ENCODE data around the gene C16orf90. TPM values are rescaled to one million over a fixed set of nuclear protein-coding genes. Genes with fewer than 3 reads are reported as not detected.

Gene C16orf90
- total RNA-seq, 4 donors from 2014 or later = not detected

- WGBS, 2 donors = 24 to 56% methylated on average over 3 of the region's 3 CpGs
- H3K9me3 ChIP-seq = no peaks in the 10 kb centered on the region
- TF ChIP-seq POLR2A (IDR thresholded peaks at IDR 0.05) = no peak
- no peak for TF ChIP-seq CTCF (IDR thresholded peaks at IDR 0.05)
- intact Hi-C loops (cut with DNase I) = no loop called here
- H3K4me1 ChIP-seq = peaks cover 0 to 19% (median 0%) of the 10 kb centered on the region in 3 donors
- peaks cover 0 to 80% (median 4%) of the 10 kb centered on the region in 3 donors for H3K36me3 ChIP-seq
- H3K4me3 ChIP-seq = no peak overlapping the region
- no peak for DNase-seq
- H3K27me3 ChIP-seq = no peaks in the 10 kb centered on the region
- peak overlapping the region in 1 of 4 donors; percentile 15 for H3K27ac ChIP-seq
Measured at GRCh38 chr16:3536271-3536731, 41.0 kb upstream of the C16orf90 start.

- H3K4me3 ChIP-seq = no peak overlapping the region
- 94 to 95% methylated on average over 10 of the region's 10 CpGs for WGBS, 2 donors
- TF ChIP-seq POLR2A (IDR thresholded peaks at IDR 0.05) (no peak), CTCF (IDR thresholded peaks at IDR 0.05) (no peak)
- H3K4me1 ChIP-seq = peaks cover 0 to 19% (median 0%) of the 10 kb centered on the region in 3 donors
- H3K27ac ChIP-seq = no peak overlapping the region
- no peaks in the 10 kb centered on the region for H3K27me3 ChIP-seq
- H3K36me3 ChIP-seq = peaks cover 0 to 73% (median 10%) of the 10 kb centered on the region in 3 donors
- intact Hi-C loops (cut with DNase I) = no loop called here
- DNase-seq = no peak
- no peaks in the 10 kb centered on the region for H3K9me3 ChIP-seq
Measured at GRCh38 chr16:3534126-3534525, 38.8 kb upstream of the C16orf90 start.

- Histone ChIP-seq H3K4me3 (no peak overlapping the region), H3K27ac (no peak overlapping the region), H3K27me3 (no peaks in the 10 kb centered on the region), H3K9me3 (no peaks in the 10 kb centered on the region), H3K4me1 (peaks cover 0 to 19% (median 0%) of the 10 kb centered on the region in 3 donors), H3K36me3 (peaks cover 0 to 80% (median 10%) of the 10 kb centered on the region in 3 donors)
- TF ChIP-seq POLR2A (IDR thresholded peaks at IDR 0.05) (no peak), CTCF (IDR thresholded peaks at IDR 0.05) (no peak)
- intact Hi-C loops (cut with DNase I) = no loop called here
- WGBS, 2 donors = 96 to 97% methylated on average over 10 to 12 of the region's 12 CpGs
- DNase-seq = no peak
Measured at GRCh38 chr16:3532741-3533140, 37.5 kb upstream of the C16orf90 start.

GRCh38 chr16:3530371-3530914 is 35.2 kb upstream of the C16orf90 start:
- Histone ChIP-seq H3K4me3 (no peak overlapping the region), H3K27me3 (no peaks in the 10 kb centered on the region), H3K27ac (no peak overlapping the region), H3K36me3 (peaks cover 0 to 79% (median 11%) of the 10 kb centered on the region in 3 donors), H3K4me1 (peaks cover 0 to 3% (median 0%) of the 10 kb centered on the region in 3 donors), H3K9me3 (no peaks in the 10 kb centered on the region)
- TF ChIP-seq CTCF (IDR thresholded peaks at IDR 0.05) = no peak
- WGBS, 2 donors = 86 to 93% methylated on average over 12 of the region's 12 CpGs
- intact Hi-C loops (cut with DNase I) = no loop called here
- no peak for DNase-seq

GRCh38 chr16:3529175-3529574 is 33.9 kb upstream of the C16orf90 start:
- no peak for TF ChIP-seq POLR2A (IDR thresholded peaks at IDR 0.05)
- no peak for TF ChIP-seq CTCF (IDR thresholded peaks at IDR 0.05)
- Histone ChIP-seq H3K9me3 (no peaks in the 10 kb centered on the region), H3K4me1 (peaks cover 0 to 3% (median 0%) of the 10 kb centered on the region in 3 donors), H3K27me3 (no peaks in the 10 kb centered on the region), H3K4me3 (no peak overlapping the region), H3K27ac (no peak overlapping the region), H3K36me3 (peaks cover 0 to 80% (median 11%) of the 10 kb centered on the region in 3 donors)
- no peak for DNase-seq
- intact Hi-C loops (cut with DNase I) = no loop called here
